HG03469 (cell line): ENCODE measurements around the gene GLRA3.

Experiments
- ATAC-seq: cut with Tn5 transposase; IDR thresholded peaks from one replicate; pipeline ENCODE4 v1.9.1; 2021; ENCODE audit warnings: mild to moderate bottlenecking, moderate library complexity, moderate number of reproducible peaks; ENCODE audit not compliant: unreplicated experiment

Gene GLRA3

GRCh38 chr4:174604198-174604597 lies 224.8 kb downstream of the GLRA3 start:
- ATAC-seq: no peak

- ATAC-seq: no peak
Observed at GRCh38 chr4:174600391-174600790, 228.7 kb downstream of the GLRA3 start.

- no peak for ATAC-seq
Observed at GRCh38 chr4:174598800-174599199, 230.2 kb downstream of the GLRA3 start.

- no peak for ATAC-seq
Observed at GRCh38 chr4:174596513-174596912, 232.5 kb downstream of the GLRA3 start.

GRCh38 chr4:174595141-174595929 lies 233.7 kb downstream of the GLRA3 start:
- ATAC-seq: no peak

- ATAC-seq: no peak
Observed at GRCh38 chr4:174593701-174594100, 235.3 kb downstream of the GLRA3 start.

- ATAC-seq: no peak
Observed at GRCh38 chr4:174592985-174593335, 236.1 kb downstream of the GLRA3 start.

- ATAC-seq: no peak
Observed at GRCh38 chr4:174592256-174592984, 236.6 kb downstream of the GLRA3 start.

GRCh38 chr4:174591243-174592021 lies 237.6 kb downstream of the GLRA3 start:
- ATAC-seq: peak; percentile 89

GRCh38 chr4:174590336-174590735 lies 238.7 kb downstream of the GLRA3 start:
- no peak for ATAC-seq
